ENCODE results near the gene GRIN2C.

Gene GRIN2C

DNA sequence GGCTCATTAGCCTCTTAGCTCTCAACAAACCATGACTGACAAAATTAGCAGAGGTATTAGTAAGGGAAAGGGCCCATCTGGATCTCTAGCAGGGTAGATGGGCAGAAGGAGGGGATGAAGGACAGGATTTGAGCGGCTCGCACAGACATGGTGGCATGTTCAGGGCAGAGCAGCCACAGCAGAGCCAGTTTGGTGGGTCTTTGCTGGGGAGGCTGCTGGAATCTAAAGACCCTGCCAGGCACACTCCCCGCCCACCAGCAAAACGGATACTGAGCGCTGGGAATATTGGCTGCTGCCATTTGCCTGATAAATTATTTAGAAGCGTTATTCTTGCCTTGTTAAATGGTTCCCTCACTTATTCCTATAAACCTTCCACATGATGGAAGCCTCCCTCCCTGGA is 62.8 kb downstream of the GRIN2C start:
- no peak for DNase-seq

DNA sequence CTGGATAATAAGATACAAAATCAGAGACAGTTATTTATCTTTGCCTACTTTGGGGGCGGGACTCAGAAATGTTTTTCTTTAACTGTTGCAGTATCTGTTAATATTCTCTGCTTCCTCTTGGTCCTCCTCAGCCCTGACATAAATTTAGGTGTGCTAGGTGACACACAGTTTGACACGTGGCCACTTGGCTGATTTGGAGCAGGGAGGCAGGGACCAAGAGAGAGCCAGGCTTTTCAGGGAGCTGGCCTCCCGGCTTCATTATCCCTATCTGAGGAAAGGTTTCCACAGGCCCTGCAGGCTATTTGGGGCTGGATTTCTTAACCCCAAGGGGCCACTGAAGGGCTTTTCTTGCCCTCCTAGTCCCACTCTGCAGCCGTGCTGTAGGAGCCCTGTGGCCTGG is 63.5 kb downstream of the GRIN2C start:
- no peak for DNase-seq

DNA sequence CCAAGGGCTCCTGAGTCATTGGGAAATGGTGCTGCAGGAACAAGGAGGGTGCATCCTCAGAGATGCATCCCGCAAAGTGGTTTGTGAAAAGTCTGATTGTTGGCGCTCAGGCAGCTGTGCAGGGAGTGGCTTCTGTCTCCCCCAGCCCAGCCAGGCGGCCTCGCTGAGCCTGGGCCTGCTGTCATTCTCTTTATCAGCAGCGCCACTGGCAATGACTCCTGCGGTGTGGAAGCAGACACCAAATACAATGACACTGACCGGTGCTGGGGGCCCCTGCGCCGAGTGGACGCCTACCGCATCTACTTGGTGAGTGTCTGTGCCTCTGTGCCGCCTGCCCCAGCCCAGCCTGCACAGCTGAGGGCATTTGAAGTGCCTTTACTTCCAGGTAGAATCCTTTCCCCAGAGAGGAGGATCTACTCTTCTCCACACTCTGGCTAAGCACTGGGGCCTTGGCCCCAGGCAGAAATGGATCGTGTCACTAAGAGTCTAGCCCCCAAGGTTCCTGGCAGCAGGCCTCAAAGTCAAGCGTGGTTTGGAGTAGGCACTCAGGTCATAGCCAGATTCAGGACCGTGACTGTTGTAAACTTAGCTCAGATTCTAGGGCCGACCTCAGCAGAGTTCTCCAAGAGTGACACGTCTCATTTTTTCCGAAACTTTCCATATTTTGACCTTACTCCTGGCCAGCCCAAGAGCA is 64.2 kb downstream of the GRIN2C start:
- DNase-seq: no peak

DNA sequence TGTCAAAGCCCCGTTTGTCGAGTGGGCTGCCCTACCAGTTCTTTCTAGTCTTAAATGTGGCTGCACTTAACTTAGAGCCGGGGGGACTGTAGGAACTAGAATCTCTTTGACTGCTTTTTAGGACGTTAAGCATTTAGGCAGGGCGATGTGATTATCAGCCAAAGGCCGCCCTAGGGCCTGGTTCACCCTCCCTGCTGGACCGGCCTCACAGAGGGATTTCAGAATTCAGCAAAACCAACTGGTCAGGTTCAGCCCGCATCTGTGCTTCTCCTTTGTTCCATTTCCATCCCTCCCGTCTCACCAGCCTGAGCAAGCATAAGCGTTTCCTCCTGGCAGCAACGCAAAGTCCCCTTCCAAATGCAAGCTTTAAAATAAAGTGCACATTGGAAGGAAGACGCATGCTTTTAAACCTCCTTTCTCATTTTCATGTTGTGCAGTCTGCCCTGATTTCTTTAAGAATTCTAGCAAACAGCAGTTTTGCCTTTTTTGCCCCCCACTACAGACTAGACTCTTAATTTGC is 67.0 kb downstream of the GRIN2C start:
- no peak for DNase-seq
